Uterus (tissue), 4 donors: Measurements from ENCODE around the gene PRTFDC1. TPM values are rescaled to one million over a fixed set of nuclear protein-coding genes. Genes with fewer than 3 reads are reported as not detected.

Experiments
- DNase-seq, 2 donors: peaks; one replicate each; pipeline ENCODE4 v3.0.0-alpha.2; 2019 to 2020
- H3K27ac ChIP-seq, 2 donors: fragments of 200-600 bp; sonication (generic); 1 replicate in 1 of 2; 2 replicates in 1 of 2; pipeline ENCODE4 v1.5.1; 2016 to 2018
- H3K27me3 ChIP-seq, 2 donors: fragments of 200-600 bp; sonication (generic); one replicate each; pipeline ENCODE4 v1.5.1; 2018 to 2019; ENCODE audit warnings: control low read depth in 1 of 2
- H3K36me3 ChIP-seq, 2 donors: fragments of 200-600 bp; sonication (generic); one replicate each; pipeline ENCODE4 v1.5.1; 2019; ENCODE audit warnings: control low read depth in 1 of 2
- H3K4me1 ChIP-seq, 2 donors: fragments of 200-600 bp; sonication (generic); one replicate each; pipeline ENCODE4 v1.5.1; 2018 to 2019; ENCODE audit warnings: control low read depth in 1 of 2
- H3K4me3 ChIP-seq, 2 donors: fragments of 200-600 bp; sonication (generic); 1 replicate in 1 of 2; 2 replicates in 1 of 2; pipeline ENCODE4 v1.5.1; 2018 to 2019; ENCODE audit warnings: mild to moderate bottlenecking in 1 of 2
- H3K9me3 ChIP-seq, 2 donors: fragments of 200-600 bp; sonication (generic); one replicate each; pipeline ENCODE4 v1.5.1; 2019; ENCODE audit warnings: control low read depth in 1 of 2
- CTCF ChIP-seq, 4 experiments: fragments of 200-600 bp in 2 of 4; fragments of 450-650 bp in 2 of 4; sonication (generic) in 2 of 4; IDR thresholded peaks; one replicate each; pipeline ENCODE4 v1.5.1; 2016 to 2019; ENCODE audit warnings: antibody characterized with exemption in 4 of 4, mild to moderate bottlenecking in 2 of 4, moderate library complexity in 1 of 4
- POLR2A ChIP-seq, 2 donors: fragments of 450-650 bp; IDR thresholded peaks; one replicate each; pipeline ENCODE4 v1.6.1; 2016; ENCODE audit warnings: antibody characterized with exemption in 2 of 2, mild to moderate bottlenecking in 1 of 2, moderate library complexity in 1 of 2
- intact Hi-C: fragments of 100-400 bp; cut with DNase I; formaldehyde crosslinking; loops from one replicate; pipeline ENCODE4 v1.15.1; 2023; ENCODE audit warnings: low total_unique reads
- total RNA-seq, 4 donors: library from RNA; depleted of rRNA in 3 of 4; stranded (reverse); fragments of >200 nt in 3 of 4; gene quantifications; one replicate each; pipeline versions ENCODE4 v1.1.0 to v1.2.4, GENCODE V29; 2014 to 2023
- donor health status: DM: yes; HTN: yes; CAD: no.

The PRTFDC1 gene
- total RNA-seq, 4 donors from 2014 or later, result 1.3 to 38.7 (median 20.3) TPM

GRCh38 chr10:24947304-24948097, 4.9 kb downstream of the PRTFDC1 start:
- peak overlapping the region; percentile 45 to 66 for H3K27ac ChIP-seq
- H3K4me1 ChIP-seq, result no peaks in the 10 kb centered on the region
- H3K36me3 ChIP-seq, result no peaks in the 10 kb centered on the region
- intact Hi-C loops, result no loop called here
- no peak for DNase-seq
- H3K9me3 ChIP-seq, result no peaks in the 10 kb centered on the region
- TF ChIP-seq POLR2A (IDR thresholded peaks at IDR 0.05) (no peak), CTCF (IDR thresholded peaks at IDR 0.05) (no peak)
- no peaks in the 10 kb centered on the region for H3K27me3 ChIP-seq
- H3K4me3 ChIP-seq, result no peak overlapping the region

GRCh38 chr10:24944512-24945255, 7.7 kb downstream of the PRTFDC1 start:
- no peak for TF ChIP-seq CTCF (IDR thresholded peaks at IDR 0.05)
- no peak for TF ChIP-seq POLR2A (IDR thresholded peaks at IDR 0.05)

GRCh38 chr10:24938525-24938924, 13.9 kb downstream of the PRTFDC1 start:
- Histone ChIP-seq H3K27me3 (no peaks in the 10 kb centered on the region), H3K9me3 (no peaks in the 10 kb centered on the region), H3K4me3 (no peak overlapping the region), H3K36me3 (no peaks in the 10 kb centered on the region), H3K4me1 (no peaks in the 10 kb centered on the region), H3K27ac (no peak overlapping the region)
- intact Hi-C loops, result no loop called here
- no peak for DNase-seq
- TF ChIP-seq CTCF (IDR thresholded peaks at IDR 0.05) (no peak), POLR2A (IDR thresholded peaks at IDR 0.05) (no peak)

More at GRCh38 chr10:24944512-24945255, 7.7 kb downstream of the PRTFDC1 start:
- Histone ChIP-seq H3K27me3 (no peaks in the 10 kb centered on the region), H3K36me3 (no peaks in the 10 kb centered on the region), H3K4me1 (no peaks in the 10 kb centered on the region), H3K4me3 (no peak overlapping the region), H3K9me3 (no peaks in the 10 kb centered on the region), H3K27ac (no peak overlapping the region)
- intact Hi-C loops, result no loop called here
- DNase-seq, result no peak

- no peaks in the 10 kb centered on the region for H3K36me3 ChIP-seq
- no peaks in the 10 kb centered on the region for H3K27me3 ChIP-seq
- intact Hi-C loops, result no loop called here
- H3K9me3 ChIP-seq, result no peaks in the 10 kb centered on the region
- no peak for TF ChIP-seq CTCF (IDR thresholded peaks at IDR 0.05)
- no peak for TF ChIP-seq POLR2A (IDR thresholded peaks at IDR 0.05)
- DNase-seq, result no peak
- H3K4me3 ChIP-seq, result no peak overlapping the region
- H3K4me1 ChIP-seq, result no peaks in the 10 kb centered on the region
- no peak overlapping the region for H3K27ac ChIP-seq
Measured at GRCh38 chr10:24938076-24938475, 14.3 kb downstream of the PRTFDC1 start.
